MM.1S (cell line): ENCODE results near the gene SDHAF1.

Experiments
- CTCF ChIP-seq: fragments of 300-600 bp; sonication (generic); IDR thresholded peaks from 2 replicates; pipeline ENCODE4 v1.5.1; 2016; ENCODE audit warnings: antibody characterized with exemption, low read length, mixed read lengths
- EZH2 ChIP-seq: fragments of 300-600 bp; sonication (generic); optimal IDR thresholded peaks from 2 replicates; pipeline ENCODE3; 2017; ENCODE audit warnings: low read depth, mild to moderate bottlenecking, antibody characterized with exemption, low read length, mixed read lengths
- EZH2phosphoT487 ChIP-seq: fragments of 300-600 bp; sonication (generic); IDR thresholded peaks from 2 replicates; pipeline ENCODE4 v1.6.1; 2018; ENCODE audit warnings: antibody characterized with exemption, low read length

- TF ChIP-seq CTCF (no peak), EZH2phosphoT487 (no peak), EZH2 (no peak)
These were observed 13.5 kb downstream of the SDHAF1 start, which contains the start of gene SYNE4 for GRCh38 chr19:36008336-36008978.
